ENCODE data around the gene OGFOD2.
A peak's percentile ranks its signal among the peaks of the same experiment; 100 is the strongest.

The OGFOD2 gene

GRCh38 chr12:122951979-122952892 lies 22.8 kb upstream of the OGFOD2 start:
- peak in 1 of 2 experiments; percentile 52 for DNase-seq

DNA sequence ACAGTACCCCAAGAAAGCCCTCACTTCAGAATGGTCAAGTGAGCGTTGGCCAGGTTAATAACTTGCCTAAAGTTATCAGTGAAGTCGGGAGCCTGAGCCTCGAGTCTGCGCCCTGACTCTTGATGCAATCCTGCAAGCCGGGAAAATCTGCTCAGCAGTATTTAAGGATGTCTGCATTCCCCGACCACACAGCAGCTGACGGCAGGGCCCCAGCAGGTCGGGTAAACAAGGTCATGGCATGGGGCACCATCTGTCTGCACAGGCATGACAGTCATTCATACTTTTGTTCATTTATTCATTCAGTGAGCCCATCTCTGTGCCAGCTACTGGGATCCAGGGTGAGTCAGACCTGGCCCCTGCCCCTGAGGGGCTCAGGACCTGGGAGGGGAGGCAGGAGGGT lies 19.9 kb upstream of the OGFOD2 start:
- DNase-seq, result no peak

DNA sequence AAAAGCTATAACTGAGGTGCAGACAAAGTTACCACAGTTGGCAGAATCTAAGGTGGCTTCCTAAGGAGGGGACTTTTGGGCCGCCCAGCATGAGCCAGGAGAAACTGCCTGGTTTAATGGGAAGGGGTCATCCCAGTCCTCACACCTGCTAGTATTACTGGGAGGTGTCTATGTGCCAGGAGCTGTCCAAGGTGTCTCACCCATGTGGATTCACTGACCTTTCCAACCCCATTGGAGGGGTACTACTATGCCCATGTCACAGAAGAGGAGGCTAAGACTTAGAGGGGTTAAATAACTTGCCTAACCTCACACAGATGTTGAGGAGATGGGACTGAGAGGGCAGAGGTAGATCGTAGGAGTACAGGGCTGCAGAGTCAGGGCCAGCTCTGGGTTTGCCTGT lies 19.0 kb upstream of the OGFOD2 start:
- no peak for DNase-seq

DNA sequence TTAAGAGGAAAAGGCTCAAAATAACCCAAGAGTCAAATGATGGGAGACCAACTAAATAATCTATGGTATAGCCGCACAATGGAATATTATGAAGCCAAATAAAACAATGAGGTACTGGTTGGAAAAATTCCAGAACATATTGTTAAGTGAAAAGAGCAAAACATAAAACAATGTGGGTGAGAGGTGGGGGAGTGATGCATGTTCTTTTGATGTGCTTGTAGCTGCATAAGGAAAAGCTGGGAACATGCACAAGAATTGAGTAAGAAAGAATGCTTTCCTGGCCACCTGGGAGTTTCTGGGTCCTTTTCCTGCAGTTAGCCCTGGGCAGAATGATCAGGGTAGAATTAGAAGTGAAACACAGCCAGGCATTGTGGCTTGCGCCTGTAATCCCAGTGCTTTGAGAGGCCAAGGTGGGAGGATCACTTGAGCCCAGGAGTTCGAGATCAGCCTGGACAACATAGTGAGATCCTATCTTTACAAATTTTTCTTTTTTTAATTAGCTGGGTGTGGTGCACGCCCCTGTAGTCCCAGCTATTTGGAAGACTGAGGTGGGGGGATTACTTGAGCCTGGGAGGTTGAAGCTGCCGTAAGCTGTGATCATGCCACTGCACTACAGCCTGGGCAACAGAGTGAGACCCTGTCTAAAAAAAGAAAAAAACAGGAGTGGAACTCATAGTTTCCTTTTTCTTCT lies 16.7 kb upstream of the OGFOD2 start:
- no peak for DNase-seq

DNA sequence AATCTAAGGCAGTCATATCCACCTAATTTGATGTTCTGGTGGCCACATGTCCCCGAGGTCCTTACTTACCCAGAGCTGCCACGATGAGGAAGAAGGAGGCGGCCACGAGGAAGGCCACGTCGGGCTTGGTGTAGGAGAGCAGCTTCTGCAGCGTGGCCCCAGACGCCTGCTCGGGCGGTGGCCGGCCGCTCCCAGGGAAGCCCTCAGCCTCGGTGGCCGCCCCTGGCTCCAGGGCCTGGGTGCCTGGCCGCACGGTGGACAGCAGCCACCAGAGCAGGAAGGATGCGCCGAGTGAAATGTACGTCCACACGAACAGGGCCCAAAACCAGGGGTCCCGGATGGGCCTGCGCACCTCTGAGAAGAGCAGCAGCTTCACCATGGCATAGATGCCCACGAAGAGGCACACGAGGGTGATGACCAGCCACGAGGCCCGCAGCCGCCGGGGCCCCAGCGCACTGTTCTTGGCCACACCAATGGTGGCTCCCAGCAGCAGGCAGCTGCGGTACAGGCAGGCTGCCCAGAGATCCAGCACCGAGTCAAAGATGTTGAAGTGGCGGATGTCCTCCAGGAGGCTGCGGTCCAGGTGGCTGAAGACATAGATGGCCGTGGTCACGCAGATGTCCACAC lies 15.4 kb upstream of the OGFOD2 start:
- no peak for DNase-seq

GRCh38 chr12:122960193-122960569 lies 14.9 kb upstream of the OGFOD2 start:
- DNase-seq, result no peak

DNA sequence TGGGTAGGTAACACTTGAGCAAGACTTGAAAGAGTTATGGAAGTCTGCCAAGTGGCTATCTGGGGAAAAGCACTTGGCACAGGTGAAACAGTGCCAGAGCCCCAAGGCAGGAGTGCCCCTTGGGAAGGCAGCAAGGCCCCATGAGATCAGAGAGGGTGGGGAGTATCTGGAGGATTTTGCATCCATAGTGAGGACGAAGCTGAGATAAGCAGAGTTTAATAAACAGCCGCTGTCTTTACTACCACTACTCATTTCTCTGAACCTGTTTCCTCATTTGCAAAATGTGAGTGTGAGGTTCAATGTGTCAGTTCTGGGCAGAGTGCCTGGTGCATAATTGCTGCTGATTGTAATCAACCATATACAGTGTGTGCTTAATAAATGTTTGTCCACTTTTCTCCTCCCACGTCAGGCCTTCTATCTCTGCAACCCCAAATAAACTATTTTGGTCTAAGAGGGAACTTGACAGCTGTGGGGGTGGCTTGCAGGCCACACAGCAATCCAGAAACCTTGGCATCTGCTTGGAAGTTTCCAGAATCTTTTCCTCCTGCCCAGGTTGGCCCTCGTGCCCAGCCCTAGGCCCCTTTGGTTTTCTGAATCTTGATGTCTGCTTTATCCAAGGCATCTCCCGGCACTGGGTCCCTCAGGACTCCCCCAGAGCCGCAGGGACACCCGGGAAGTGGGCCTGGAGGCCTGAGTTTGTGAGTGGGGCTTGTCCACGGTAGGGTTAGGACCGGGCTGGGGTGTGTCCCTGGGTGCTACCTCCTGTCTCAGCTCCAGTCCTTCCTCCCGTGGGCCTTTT lies 13.3 kb upstream of the OGFOD2 start:
- no peak for DNase-seq

- no peak for DNase-seq
These were observed 11.1 kb upstream of the OGFOD2 start for GRCh38 chr12:122963941-122964265.

DNA sequence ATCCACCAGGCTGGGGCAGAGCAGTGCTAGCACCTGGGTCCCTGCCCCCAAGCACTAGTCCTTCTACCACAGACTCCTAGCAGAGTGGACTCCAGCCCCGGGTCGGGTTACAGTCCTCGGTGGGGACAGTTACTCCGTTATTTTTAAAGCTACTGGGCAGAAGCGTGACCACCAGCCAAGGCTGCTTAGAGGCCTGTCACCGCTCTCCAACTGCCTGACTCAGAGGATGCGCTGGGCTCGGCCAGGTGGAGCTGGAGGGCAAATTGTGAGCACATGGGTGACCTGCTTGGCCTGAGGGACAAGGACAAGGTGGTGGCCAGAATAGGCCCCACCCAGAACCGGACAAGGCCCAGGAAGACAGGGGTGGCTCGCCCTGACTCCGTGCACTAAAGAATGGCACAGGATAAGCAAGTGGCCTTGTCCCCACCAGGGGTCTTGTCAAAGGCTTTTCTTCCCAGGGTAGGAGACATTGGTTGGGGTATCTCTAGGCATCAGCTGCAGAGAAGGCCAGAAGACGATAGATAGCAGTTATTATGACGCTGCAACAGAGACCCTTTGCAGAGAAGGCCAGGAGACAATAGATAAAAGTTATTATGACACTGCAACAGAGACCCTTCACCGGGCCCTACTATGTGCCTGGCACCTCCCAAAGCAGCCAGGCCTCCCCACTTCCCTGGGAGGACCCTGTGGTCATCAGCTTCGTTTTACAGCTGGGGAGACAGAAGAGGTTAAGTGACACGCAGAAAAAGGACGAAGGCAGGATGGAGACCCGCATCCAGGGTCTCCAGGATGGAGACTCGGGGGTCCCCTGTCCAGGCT lies 10.4 kb upstream of the OGFOD2 start:
- DNase-seq, result no peak

DNA sequence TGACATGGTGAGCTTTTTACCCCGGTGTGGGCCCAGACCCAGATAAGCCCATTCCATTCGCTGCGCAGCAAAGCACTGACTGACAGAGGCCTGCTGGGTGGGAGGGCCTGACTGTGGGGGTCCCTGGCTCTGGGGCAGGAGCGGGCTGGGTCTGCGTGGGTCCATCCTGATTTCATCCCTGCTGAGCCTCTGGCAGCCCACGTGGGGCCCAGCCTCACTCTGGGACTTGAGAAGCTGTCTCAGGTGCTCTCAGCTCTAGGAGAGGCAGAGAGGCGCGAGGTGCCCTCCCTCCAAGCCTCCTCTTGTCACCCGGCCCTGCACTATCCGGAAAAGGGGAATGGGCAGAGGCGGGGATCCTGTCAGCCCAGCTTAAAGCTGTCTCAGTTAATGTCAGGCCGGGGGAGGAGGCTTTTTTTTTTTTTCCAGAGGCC lies 9.7 kb upstream of the OGFOD2 start:
- no peak for DNase-seq

GRCh38 chr12:122965851-122966742 lies 8.9 kb upstream of the OGFOD2 start, which contains the start of gene ABCB9:
Gene ABCB9 (minus strand): TSS chr12:122966463. CDS start chr12:122960235, 6,228 bp downstream.
- DNase-seq, result peak; percentile 76 to 87

DNA sequence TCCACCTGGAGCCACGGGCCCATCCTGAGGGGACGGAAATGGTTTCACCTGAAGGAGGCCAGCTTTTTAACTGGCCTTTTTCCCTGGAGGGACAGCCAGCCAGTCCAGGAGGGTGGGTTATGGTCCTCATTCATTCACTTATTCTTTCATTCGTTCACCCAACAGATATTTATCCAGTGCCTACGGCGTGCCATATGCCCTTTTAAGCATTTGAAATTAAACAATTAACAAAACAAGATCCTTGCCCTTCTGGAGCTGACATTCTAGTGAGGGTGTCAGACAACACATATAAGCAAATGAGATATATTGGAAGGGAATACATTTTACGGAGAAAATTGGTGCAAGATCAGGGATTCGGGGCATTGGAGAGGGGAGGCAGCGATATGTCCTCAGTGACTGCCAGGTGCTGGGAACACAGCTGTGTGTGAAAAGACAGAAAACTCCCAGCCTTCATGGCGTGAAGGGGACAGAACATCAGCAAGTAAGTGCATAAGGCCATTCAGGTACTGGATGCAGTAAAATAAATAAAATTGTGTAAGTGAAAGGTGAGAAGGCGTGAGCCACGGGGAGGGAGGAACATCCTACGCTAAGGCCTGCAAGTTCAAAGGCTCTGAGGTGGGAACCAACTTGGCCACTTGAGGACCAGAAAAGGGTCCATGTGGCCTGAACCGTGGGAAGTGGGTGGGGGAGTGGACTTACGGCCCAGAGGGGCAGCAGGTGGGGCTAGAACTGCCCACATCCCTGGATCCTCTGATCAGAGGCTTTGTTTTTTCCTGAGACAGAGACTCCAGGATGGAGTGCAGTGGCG lies 8.1 kb upstream of the OGFOD2 start:
- DNase-seq, result no peak

GRCh38 chr12:122968104-122968503 lies 6.9 kb upstream of the OGFOD2 start:
- DNase-seq, result no peak

GRCh38 chr12:122969676-122970075 lies 5.4 kb upstream of the OGFOD2 start:
- no peak for DNase-seq

DNA sequence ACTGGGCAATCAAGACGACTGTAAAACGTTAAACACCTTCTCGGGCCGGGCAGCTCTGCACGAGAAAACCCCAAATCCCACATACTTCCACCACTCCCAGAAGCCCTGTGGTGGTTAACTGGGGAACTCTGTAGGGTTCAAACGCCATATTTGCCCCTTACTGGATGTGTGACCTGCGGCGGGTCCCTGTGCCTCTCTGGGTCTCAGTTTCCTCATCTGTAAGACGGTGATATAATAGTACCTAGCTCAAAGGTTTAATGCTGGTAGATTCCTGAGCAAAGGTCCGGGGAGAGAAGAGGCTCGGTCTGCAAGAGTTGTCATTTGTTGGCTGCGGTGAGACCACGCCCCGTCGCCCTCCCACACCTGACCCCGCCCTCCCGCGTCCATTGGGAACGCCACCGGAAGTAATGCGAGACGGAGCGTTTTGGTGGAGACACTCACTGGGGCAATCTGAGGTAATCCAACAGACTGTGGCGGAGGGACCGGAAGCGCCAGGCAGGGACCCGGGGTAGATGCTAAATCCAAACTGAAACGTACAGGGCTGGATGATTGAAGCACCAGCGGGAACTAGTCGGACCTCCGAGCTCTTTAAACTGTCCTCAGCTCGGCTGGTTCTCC lies 661 bp upstream of the OGFOD2 start:
- peak; percentile 96 to 97 for DNase-seq

GRCh38 chr12:122975790-122976647 lies 975 bp downstream of the OGFOD2 start:
- no peak for DNase-seq

DNA sequence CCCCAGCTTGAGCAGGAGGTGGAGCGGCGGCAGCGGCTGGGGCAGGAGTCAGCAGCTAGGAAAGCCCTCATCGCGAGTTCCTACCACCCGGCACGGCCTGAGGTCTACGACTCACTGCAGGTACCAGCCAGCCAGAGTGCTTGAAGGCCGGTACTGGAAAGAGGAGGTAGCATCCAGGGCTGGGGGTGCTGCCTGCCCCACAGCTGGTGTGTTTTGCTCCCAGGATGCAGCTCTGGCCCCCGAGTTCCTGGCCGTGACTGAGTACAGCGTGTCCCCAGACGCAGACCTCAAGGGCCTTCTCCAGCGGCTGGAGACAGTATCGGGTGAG lies 1.6 kb downstream of the OGFOD2 start:
- DNase-seq, result no peak

DNA sequence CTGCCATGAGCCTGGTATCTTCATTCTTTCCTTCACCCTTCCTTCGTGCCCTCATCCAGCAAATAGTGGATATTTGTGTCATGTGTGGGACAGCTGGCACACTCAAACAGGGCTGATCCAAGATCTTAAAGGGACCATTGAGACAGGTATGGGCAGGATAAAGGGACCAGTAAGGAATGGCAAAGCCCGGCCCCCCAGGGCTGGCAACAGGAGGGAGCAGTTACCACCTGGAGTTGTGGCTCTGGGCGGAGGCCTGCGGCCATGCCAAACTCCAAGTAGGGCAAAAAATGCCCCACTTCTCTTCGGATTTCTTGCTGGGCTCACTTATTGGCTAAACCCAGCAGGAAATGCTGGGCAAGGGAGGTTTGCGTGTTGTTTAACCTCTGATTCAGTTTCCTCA lies 2.1 kb downstream of the OGFOD2 start:
- no peak for DNase-seq

All from SW 1271 (cell line).